OCI-LY7 (cell line): ENCODE measurements around the gene FFAR2. TPM values are rescaled to one million over a fixed set of nuclear protein-coding genes. Genes with fewer than 3 reads are reported as not detected.
"Not testable (repeated sequence)": the region's sequence is repeated elsewhere in the genome, so short reads cannot be mapped to it uniquely, and the experiment has no call there.

ENCODE experiments used
- BruUV-seq: library from RNA; stranded (reverse); fragments of 400-500 nt; replicated peaks from 2 replicates; lab custom pipeline; 2021; lab: Mats Ljungman, UMichigan
- CTCF ChIA-PET: fragments of 300-600 bp; sonication (Branson Sonifier 250); formaldehyde crosslinking; loops from one replicate; lab custom pipeline; 2022; ENCODE audit warnings: antibody characterized with exemption; ENCODE audit not compliant: unreplicated experiment; lab: Charles Lee
- POLR2A ChIA-PET: fragments of 300-600 bp; sonication (Branson Sonifier 250); formaldehyde crosslinking; loops from one replicate; lab custom pipeline; 2022; ENCODE audit warnings: antibody characterized with exemption; lab: Charles Lee
- DNase-seq: peaks from one replicate; pipeline ENCODE4 v3.0.0-alpha.2; 2015; ENCODE audit warnings: low spot score
- H2AFZ ChIP-seq: fragments of 200-600 bp; sonication (generic), shearing (Covaris generic); 2 replicates; pipeline ENCODE4 v1.6.1; 2014; ENCODE audit warnings: mild to moderate bottlenecking, antibody characterized with exemption, low read length, moderate library complexity
- H3K27ac ChIP-seq: fragments of 200-600 bp; sonication (generic); 2 replicates; pipeline ENCODE4 v1.5.1; 2014; ENCODE audit warnings: mixed run types, low read depth, mild to moderate bottlenecking, moderate library complexity, low read length, inconsistent platforms; ENCODE audit not compliant: poor library complexity, severe bottlenecking
- H3K36me3 ChIP-seq: fragments of 200-600 bp; sonication (generic); 2 replicates; pipeline ENCODE4 v1.6.1; 2014; ENCODE audit warnings: mild to moderate bottlenecking, antibody characterized with exemption, low read length, moderate library complexity, mixed read lengths; ENCODE audit not compliant: insufficient read depth
- H3K4me1 ChIP-seq: fragments of 200-600 bp; sonication (generic); 2 replicates; pipeline ENCODE4 v1.5.1; 2014; ENCODE audit warnings: mild to moderate bottlenecking, low read length; ENCODE audit not compliant: insufficient read depth, poor library complexity, severe bottlenecking
- H3K4me2 ChIP-seq: fragments of 200-600 bp; sonication (generic); 2 replicates; pipeline ENCODE4 v1.6.1; 2014; ENCODE audit warnings: mild to moderate bottlenecking, low read length
- H3K4me3 ChIP-seq: fragments of 200-600 bp; sonication (generic); 2 replicates; pipeline ENCODE4 v1.5.1; 2014; ENCODE audit warnings: mild to moderate bottlenecking, low read depth, low read length; ENCODE audit not compliant: poor library complexity, severe bottlenecking
- H3K79me2 ChIP-seq: fragments of 200-600 bp; sonication (generic); 2 replicates; pipeline ENCODE4 v1.6.1; 2016; ENCODE audit warnings: low read depth, mild to moderate bottlenecking, low read length, moderate library complexity, mixed read lengths; ENCODE audit not compliant: insufficient read depth
- H3K9me2 ChIP-seq: fragments of 200-600 bp; sonication (generic); 2 replicates; pipeline ENCODE4 v1.6.1; 2016; ENCODE audit warnings: mild to moderate bottlenecking, low read length, mixed read lengths; ENCODE audit not compliant: insufficient read depth
- H3K9me3 ChIP-seq: fragments of 200-600 bp; sonication (generic); 2 replicates; pipeline ENCODE4 v1.6.1; 2014; ENCODE audit warnings: mild to moderate bottlenecking, mixed run types, low read length, mixed read lengths
- H4K20me1 ChIP-seq: fragments of 200-600 bp; sonication (generic); 2 replicates; pipeline ENCODE4 v1.6.1; 2014; ENCODE audit warnings: mild to moderate bottlenecking, antibody characterized with exemption, low read length, moderate library complexity, mixed read lengths; ENCODE audit not compliant: insufficient read depth
- CTCF ChIP-seq: fragments of 200-600 bp; sonication (generic); conservative IDR thresholded peaks from 2 replicates; pipeline ENCODE4 v1.5.1; 2014; ENCODE audit warnings: mild to moderate bottlenecking, antibody characterized with exemption, low read length, moderate library complexity, mixed read lengths
- EZH2phosphoT487 ChIP-seq: fragments of 200-600 bp; sonication (generic); IDR thresholded peaks from 2 replicates; pipeline ENCODE4 v1.6.1; 2018; ENCODE audit warnings: low read depth, borderline replicate concordance, mild to moderate bottlenecking, mixed run types, antibody characterized with exemption, low read length, moderate library complexity, mixed read lengths
- intact Hi-C: fragments of 100-400 bp; cut with micrococcal nuclease; formaldehyde crosslinking; loops from one replicate; pipeline ENCODE4 v1.10.0; 2022; ENCODE audit not compliant: unreplicated experiment
- total RNA-seq, 2 experiments: library from RNA; depleted of rRNA in 1 of 2; stranded (reverse); fragments of >200 nt in 1 of 2; shearing (Covaris generic) in 1 of 2; gene quantifications; 2 replicates each; pipeline ENCODE4 v1.2.3, GENCODE V29; 2014 to 2022

Gene FFAR2
- total RNA-seq, 2 experiments from 2014 or later, result not detected

DNA sequence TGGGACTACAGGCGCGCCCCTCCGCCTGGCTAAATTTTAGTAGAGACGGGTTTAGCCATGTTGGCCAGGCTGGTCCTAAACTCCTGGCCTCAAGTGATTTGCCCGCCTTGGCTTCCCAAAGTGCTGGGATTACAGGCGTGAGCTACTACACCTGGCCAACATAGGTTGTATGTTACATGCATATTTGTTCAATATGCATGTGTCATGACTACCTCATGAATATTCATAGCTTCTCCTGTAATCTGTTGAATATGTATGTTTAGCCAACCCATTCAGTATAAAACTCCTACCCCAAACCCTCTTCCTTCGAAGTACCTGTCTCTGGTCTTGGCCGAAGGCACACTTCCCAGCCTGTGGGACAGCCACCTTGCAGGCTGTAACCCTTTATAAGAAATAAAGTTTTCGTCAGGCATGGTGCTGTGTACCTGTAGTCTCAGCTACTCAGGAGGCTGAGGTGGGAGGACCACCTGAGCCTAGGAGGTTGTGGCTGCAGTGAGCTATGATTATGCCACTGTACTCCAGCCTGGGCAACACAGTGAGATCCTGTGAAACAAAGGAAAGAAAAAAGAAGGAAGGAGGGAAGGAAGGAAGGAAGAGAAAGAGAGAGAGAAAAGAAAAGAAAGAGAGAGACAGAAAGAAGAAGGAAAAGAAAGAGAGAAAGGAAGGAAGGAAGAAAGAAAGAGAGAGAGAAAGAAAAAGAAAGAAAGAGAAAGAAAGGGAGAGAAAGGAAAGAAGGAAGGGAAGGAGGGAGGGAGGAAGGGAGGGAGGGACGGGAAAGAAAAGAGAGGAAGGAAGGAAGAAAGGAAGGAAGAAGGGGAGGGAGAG is 47.9 kb upstream of the FFAR2 start:
- no peak for DNase-seq
- Histone ChIP-seq H3K9me3 (no peaks in the 10 kb centered on the region), H3K4me2 (no peak overlapping the region), H3K4me3 (no peak overlapping the region), H3K36me3 (no peaks in the 10 kb centered on the region), H4K20me1 (no peaks in the 10 kb centered on the region), H3K27ac (no peak overlapping the region), H3K79me2 (no peaks in the 10 kb centered on the region), H3K4me1 (no peaks in the 10 kb centered on the region), H3K9me2 (no peaks in the 10 kb centered on the region), H2AFZ (no peak overlapping the region)
- ChIA-PET POLR2A (no interaction called here), CTCF (no interaction called here)
- no peak for TF ChIP-seq CTCF
- TF ChIP-seq EZH2phosphoT487, result no peak
- BruUV-seq, result no TSS peak
- intact Hi-C loops, result no loop called here

DNA sequence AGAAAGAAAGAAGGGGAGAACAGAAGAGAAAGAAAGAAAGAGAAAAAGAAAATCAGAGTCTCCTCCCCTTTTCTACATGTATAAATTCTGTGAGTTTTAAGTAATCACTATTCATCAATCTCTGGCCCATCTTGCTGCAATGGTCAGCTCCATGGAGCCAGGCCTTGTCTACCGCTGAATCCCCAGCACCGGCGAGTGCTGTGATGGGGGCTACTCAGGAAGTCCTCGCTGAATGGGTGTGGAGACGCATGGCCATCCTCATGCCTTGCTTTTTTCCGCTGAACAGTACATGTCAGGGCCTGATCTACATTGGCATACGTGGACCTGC is 47.3 kb upstream of the FFAR2 start:
- no peak overlapping the region for H3K27ac ChIP-seq
- H3K36me3 ChIP-seq, result no peaks in the 10 kb centered on the region
- no peak overlapping the region for H2AFZ ChIP-seq
- H3K79me2 ChIP-seq, result no peaks in the 10 kb centered on the region
- intact Hi-C loops, result no loop called here
- no peak overlapping the region for H3K4me2 ChIP-seq
- H3K9me3 ChIP-seq, result no peaks in the 10 kb centered on the region
- DNase-seq, result no peak
- no peak for TF ChIP-seq CTCF
- no peak for TF ChIP-seq EZH2phosphoT487
- ChIA-PET CTCF (no interaction called here), POLR2A (no interaction called here)
- no peaks in the 10 kb centered on the region for H4K20me1 ChIP-seq
- BruUV-seq, result no TSS peak
- H3K4me3 ChIP-seq, result no peak overlapping the region
- no peaks in the 10 kb centered on the region for H3K9me2 ChIP-seq
- no peaks in the 10 kb centered on the region for H3K4me1 ChIP-seq

GRCh38 chr19:35401416-35401815 is 46.6 kb upstream of the FFAR2 start:
- H4K20me1 ChIP-seq, H2AFZ ChIP-seq, H3K27ac ChIP-seq, H3K36me3 ChIP-seq, H3K4me2 ChIP-seq, H3K9me2 ChIP-seq, H3K4me1 ChIP-seq, H3K9me3 ChIP-seq, POLR2A ChIA-PET, intact Hi-C loops, H3K4me3 ChIP-seq, H3K79me2 ChIP-seq, DNase-seq, CTCF ChIA-PET, BruUV-seq: not testable (repeated sequence)
